CMK (cell line): ENCODE results near the gene CCDC200.
"Not testable (repeated sequence)": the region's sequence is repeated elsewhere in the genome, so short reads cannot be mapped to it uniquely, and the experiment has no call there.

Experiments
- DNase-seq: peaks from one replicate; pipeline ENCODE4 v3.0.0-alpha.2; 2010; ENCODE audit warnings: low read depth

Gene CCDC200

GRCh38 chr17:43216369-43216761 lies 12.1 kb downstream of the CCDC200 start:
- DNase-seq = no peak

- DNase-seq = no peak
Observed at GRCh38 chr17:43215341-43215740, 13.1 kb downstream of the CCDC200 start.

- no peak for DNase-seq
Observed at GRCh38 chr17:43213545-43213944, 14.9 kb downstream of the CCDC200 start.

GRCh38 chr17:43212641-43213490 lies 15.6 kb downstream of the CCDC200 start:
- no peak for DNase-seq

GRCh38 chr17:43211480-43212402 lies 16.7 kb downstream of the CCDC200 start, which contains the start of gene TMEM106A:
TSS of gene TMEM106A (plus strand) at chr17:43211875. CDS start at chr17:43213042, 1,167 bp downstream.
- peak; percentile 74 for DNase-seq

- DNase-seq = no peak
Observed at GRCh38 chr17:43211123-43211479, 17.3 kb downstream of the CCDC200 start.

- DNase-seq = no peak
Observed at GRCh38 chr17:43210576-43210975, 17.8 kb downstream of the CCDC200 start.

GRCh38 chr17:43203013-43203412 lies 25.4 kb downstream of the CCDC200 start:
- not testable (repeated sequence) for DNase-seq

- no peak for DNase-seq
Observed at GRCh38 chr17:43200127-43200526, 28.3 kb downstream of the CCDC200 start.

- no peak for DNase-seq
Observed at GRCh38 chr17:43199633-43200032, 28.8 kb downstream of the CCDC200 start.

- no peak for DNase-seq
Observed at GRCh38 chr17:43193251-43193650, 35.2 kb downstream of the CCDC200 start.

GRCh38 chr17:43186656-43187055 lies 41.8 kb downstream of the CCDC200 start:
- not testable (repeated sequence) for DNase-seq

GRCh38 chr17:43183921-43184320 lies 44.5 kb downstream of the CCDC200 start:
- DNase-seq = no peak

GRCh38 chr17:43176119-43176570 lies 52.3 kb downstream of the CCDC200 start:
- no peak for DNase-seq

- no peak for DNase-seq
Observed at GRCh38 chr17:43175213-43176118, 53.0 kb downstream of the CCDC200 start.

- DNase-seq = peak; percentile 52
Observed at GRCh38 chr17:43171586-43172487, 56.6 kb downstream of the CCDC200 start.
